HG02885 (cell line): Measurements from ENCODE around the gene MYH9.
A peak's percentile ranks its signal among the peaks of the same experiment; 100 is the strongest.
"Not testable (repeated sequence)": the region's sequence is repeated elsewhere in the genome, so short reads cannot be mapped to it uniquely, and the experiment has no call there.

Experiments used
- ATAC-seq: cut with Tn5 transposase; IDR thresholded peaks from one replicate; pipeline ENCODE4 v1.9.1; 2021; ENCODE audit warnings: mild to moderate bottlenecking; ENCODE audit not compliant: unreplicated experiment, poor library complexity

Gene MYH9

GRCh38 chr22:36256478-36256877 is 131.3 kb downstream of the MYH9 start:
- no peak for ATAC-seq

GRCh38 chr22:36255572-36255971 is 132.2 kb downstream of the MYH9 start:
- not testable (repeated sequence) for ATAC-seq

GRCh38 chr22:36253523-36254490 is 134.0 kb downstream of the MYH9 start:
- no peak for ATAC-seq

- no peak for ATAC-seq
Measured at GRCh38 chr22:36252754-36253522, 134.8 kb downstream of the MYH9 start, which contains the start of gene APOL1. TSS of gene APOL1 (plus strand) at chr22:36253133. CDS start at chr22:36254956, 1,823 bp downstream.

- ATAC-seq = not testable (repeated sequence)
Measured at GRCh38 chr22:36251979-36252608, 135.7 kb downstream of the MYH9 start.

GRCh38 chr22:36250292-36250960 is 137.3 kb downstream of the MYH9 start:
- ATAC-seq = not testable (repeated sequence)

GRCh38 chr22:36249160-36249559 is 138.6 kb downstream of the MYH9 start:
- ATAC-seq = no peak

GRCh38 chr22:36247955-36248354 is 139.8 kb downstream of the MYH9 start:
- no peak for ATAC-seq

GRCh38 chr22:36246718-36247117 is 141.0 kb downstream of the MYH9 start:
- ATAC-seq = no peak

- ATAC-seq = no peak
Measured at GRCh38 chr22:36245805-36246356, 141.9 kb downstream of the MYH9 start.

- ATAC-seq = no peak
Measured at GRCh38 chr22:36244522-36245391, 143.0 kb downstream of the MYH9 start.

GRCh38 chr22:36243986-36244385 is 143.8 kb downstream of the MYH9 start:
- no peak for ATAC-seq

- ATAC-seq = peak; percentile 93
Measured at GRCh38 chr22:36239401-36240171, 148.2 kb downstream of the MYH9 start, which contains the start of gene APOL2. TSS of gene APOL2 (minus strand) at chr22:36239527. CDS start at chr22:36233162, 6,365 bp downstream.

- peak; percentile 14 for ATAC-seq
Measured at GRCh38 chr22:36239150-36239400, 148.7 kb downstream of the MYH9 start.

- no peak for ATAC-seq
Measured at GRCh38 chr22:36238373-36239149, 149.2 kb downstream of the MYH9 start.

GRCh38 chr22:36237462-36238372 is 150.1 kb downstream of the MYH9 start:
- ATAC-seq = no peak
